H1 (cell line): ENCODE data around the gene GRM8. TPM values are rescaled to one million over a fixed set of nuclear protein-coding genes. Genes with fewer than 3 reads are reported as not detected.

ENCODE experiments used
- BRCA1 ChIP-seq: IDR thresholded peaks from 2 replicates; pipeline ENCODE4 v1.6.1; 2012; ENCODE audit warnings: low read depth, low read length, improper control_type of control experiment
- CHD1 ChIP-seq: IDR thresholded peaks from 2 replicates; pipeline ENCODE4 v1.6.1; 2012; ENCODE audit warnings: low read depth, low read length, improper control_type of control experiment
- CHD7 ChIP-seq: fragments of 300-600 bp; sonication (generic); IDR thresholded peaks from 2 replicates; pipeline ENCODE4 v1.7.1; 2012; ENCODE audit warnings: low read length, moderate library complexity, mild to moderate bottlenecking, inconsistent platforms; ENCODE audit not compliant: insufficient replicate concordance
- GABPA ChIP-seq: IDR thresholded peaks from 2 replicates; pipeline ENCODE4 v1.6.1; 2011; ENCODE audit warnings: mild to moderate bottlenecking, low read length, moderate library complexity, borderline replicate concordance; ENCODE audit not compliant: insufficient read depth
- JUND ChIP-seq: IDR thresholded peaks from 2 replicates; pipeline ENCODE4 v1.6.1; 2011; ENCODE audit warnings: mild to moderate bottlenecking, improper control_type of control experiment, low read length
- KDM1A ChIP-seq: fragments of 200-600, 300-600 bp; sonication (generic); IDR thresholded peaks from 2 replicates; pipeline ENCODE4 v1.7.1; 2016; ENCODE audit warnings: mild to moderate bottlenecking, low read length, borderline replicate concordance
- KDM4A ChIP-seq: IDR thresholded peaks from one replicate; pipeline ENCODE4 v1.7.1; 2012; ENCODE audit warnings: low read depth, mild to moderate bottlenecking, moderate library complexity, low read length, inconsistent platforms; ENCODE audit not compliant: severe bottlenecking
- NRF1 ChIP-seq: IDR thresholded peaks from 2 replicates; pipeline ENCODE4 v1.6.1; 2011; ENCODE audit warnings: mild to moderate bottlenecking, low read depth, low read length, improper control_type of control experiment
- POU5F1 ChIP-seq: IDR thresholded peaks from 2 replicates; pipeline ENCODE4 v1.6.1; 2011; ENCODE audit warnings: low read depth, mild to moderate bottlenecking, low read length, moderate library complexity
- SIX5 ChIP-seq: IDR thresholded peaks from 2 replicates; pipeline ENCODE4 v1.6.1; 2011; ENCODE audit warnings: mild to moderate bottlenecking, low read depth, low read length
- SP1 ChIP-seq: IDR thresholded peaks from 2 replicates; pipeline ENCODE4 v1.6.1; 2011; ENCODE audit warnings: low read depth, low read length
- SP4 ChIP-seq: IDR thresholded peaks from 2 replicates; pipeline ENCODE4 v1.6.1; 2012; ENCODE audit warnings: low read length, inconsistent platforms
- TAF1 ChIP-seq: IDR thresholded peaks from 2 replicates; pipeline ENCODE4 v1.6.1; 2011; ENCODE audit warnings: mild to moderate bottlenecking, low read depth, low read length
- TCF12 ChIP-seq: IDR thresholded peaks from 2 replicates; pipeline ENCODE4 v1.6.1; 2011; ENCODE audit warnings: low read depth, mild to moderate bottlenecking, low read length
- polyA plus RNA-seq, 7 experiments: library from polyadenylated mRNA; depleted of rRNA in 3 of 7; stranded (reverse) in 5 of 7; unstranded in 2 of 7; fragments of >200 nt in 5 of 7; fragments of 200-250 nt in 2 of 7; gene quantifications; 1 replicate in 5 of 7; 2 replicates in 1 of 7; 4 replicates in 1 of 7; pipeline versions ENCODE4 v1.2.1 to v1.2.3, GENCODE V29; 2011 to 2013; ENCODE audit warnings: missing spikeins in 2 of 7, mixed read lengths in 2 of 7
- total RNA-seq: library from RNA; stranded (reverse); fragmentation: NEBNext Ultra II Directional; extraction: Animal tissue kit (Norgen Biotek cat#: 25700); gene quantifications from 2 replicates; pipeline ENCODE4 v1.2.1, GENCODE V29; 2021

GRM8 gene
- total and polyA plus RNA-seq, 2 of the 8 experiments (the other 6 are each of a cell fraction or from before 2014, with no cell fraction given) = 2.6 to 2.8 TPM

- TF ChIP-seq CHD7 = no peak
- TF ChIP-seq SP1 = no peak
- TF ChIP-seq JUND = no peak
- no peak for TF ChIP-seq GABPA
- TF ChIP-seq CHD1 = no peak
- no peak for TF ChIP-seq TCF12
- no peak for TF ChIP-seq KDM1A
- TF ChIP-seq TAF1 = no peak
- TF ChIP-seq POU5F1 = no peak
- no peak for TF ChIP-seq KDM4A
- TF ChIP-seq SP4 = no peak
- no peak for TF ChIP-seq NRF1
- TF ChIP-seq BRCA1 = no peak
- no peak for TF ChIP-seq SIX5
Observed at GRCh38 chr7:126840869-126841268, 411.9 kb downstream of the GRM8 start (continued).
